T-helper 1 cell treated with Interleukin-12 subunit alpha and Interleukin-12 subunit beta and Interleukin-4 antibody, amounts not matched to agents 30 μg/mL and 1 μg/mL, for 36 hours (primary cell): Measurements from ENCODE around the gene HCN1.
A peak's percentile ranks its signal among the peaks of the same experiment; 100 is the strongest.

Experiments
- H3K27ac Mint-ChIP-seq: one replicate; pipeline ENCODE4 v1.8.0; 2021; ENCODE audit warnings: mild to moderate bottlenecking, mixed read lengths
- H3K27me3 Mint-ChIP-seq: one replicate; pipeline ENCODE4 v1.8.0; 2021; ENCODE audit warnings: low read depth, mixed read lengths
- H3K36me3 Mint-ChIP-seq: one replicate; pipeline ENCODE4 v1.8.0; 2021; ENCODE audit warnings: low read depth, mixed read lengths
- H3K4me1 Mint-ChIP-seq: one replicate; pipeline ENCODE4 v1.8.0; 2021; ENCODE audit warnings: low read depth, mixed read lengths
- H3K4me3 Mint-ChIP-seq: one replicate; pipeline ENCODE4 v1.8.0; 2021; ENCODE audit warnings: mild to moderate bottlenecking, moderate library complexity, mixed read lengths
- H3K9me3 Mint-ChIP-seq: one replicate; pipeline ENCODE4 v1.8.0; 2021; ENCODE audit warnings: mixed read lengths

Gene HCN1

GRCh38 chr5:45696206-45696836 lies at the start of gene HCN1:
TSS of gene HCN1 (minus strand) at chr5:45696380.
- Mint-ChIP-seq H3K4me3 (no peak within 1 kb of the TSS), H3K27me3 (peaks cover 19% of the 10 kb centered on the region), H3K27ac (no peak within 1 kb of the TSS), H3K36me3 (no peaks in the 10 kb centered on the region), H3K9me3 (peaks cover 8% of the 10 kb centered on the region), H3K4me1 (peaks cover 2% of the 10 kb centered on the region)

GRCh38 chr5:45741110-45741509 lies 44.9 kb upstream of the HCN1 start:
- Mint-ChIP-seq H3K4me1 (no peaks in the 10 kb centered on the region), H3K27me3 (no peaks in the 10 kb centered on the region), H3K4me3 (no peak overlapping the region), H3K36me3 (no peaks in the 10 kb centered on the region), H3K9me3 (peaks cover 24% of the 10 kb centered on the region), H3K27ac (no peak overlapping the region)

- Mint-ChIP-seq H3K4me3 (no peak overlapping the region), H3K27me3 (no peaks in the 10 kb centered on the region), H3K9me3 (peaks cover 25% of the 10 kb centered on the region), H3K27ac (no peak overlapping the region), H3K36me3 (no peaks in the 10 kb centered on the region), H3K4me1 (no peaks in the 10 kb centered on the region)
Measured at GRCh38 chr5:45737153-45737552, 41.0 kb upstream of the HCN1 start.

GRCh38 chr5:45725537-45725936 lies 29.4 kb upstream of the HCN1 start:
- Mint-ChIP-seq H3K4me3 (no peak overlapping the region), H3K27me3 (no peaks in the 10 kb centered on the region), H3K36me3 (no peaks in the 10 kb centered on the region), H3K9me3 (peaks cover 37% of the 10 kb centered on the region), H3K27ac (no peak overlapping the region), H3K4me1 (no peaks in the 10 kb centered on the region)

- peaks cover 2% of the 10 kb centered on the region for H3K4me1 Mint-ChIP-seq
- H3K9me3 Mint-ChIP-seq = peaks cover 8% of the 10 kb centered on the region
- no peak overlapping the region for H3K27ac Mint-ChIP-seq
- no peaks in the 10 kb centered on the region for H3K36me3 Mint-ChIP-seq
- peaks cover 19% of the 10 kb centered on the region for H3K27me3 Mint-ChIP-seq
- no peak overlapping the region for H3K4me3 Mint-ChIP-seq
Measured at GRCh38 chr5:45697201-45697600, 1.0 kb upstream of the HCN1 start.

GRCh38 chr5:45695804-45696156 lies 400 bp downstream of the HCN1 start:
- H3K4me1 Mint-ChIP-seq = peaks cover 2% of the 10 kb centered on the region
- no peak overlapping the region for H3K4me3 Mint-ChIP-seq
- H3K27ac Mint-ChIP-seq = no peak overlapping the region
- peaks cover 19% of the 10 kb centered on the region for H3K27me3 Mint-ChIP-seq
- H3K36me3 Mint-ChIP-seq = no peaks in the 10 kb centered on the region
- H3K9me3 Mint-ChIP-seq = peaks cover 8% of the 10 kb centered on the region

GRCh38 chr5:45694971-45695803 lies 993 bp downstream of the HCN1 start:
- H3K27ac Mint-ChIP-seq = no peak overlapping the region
- H3K9me3 Mint-ChIP-seq = peaks cover 8% of the 10 kb centered on the region
- no peaks in the 10 kb centered on the region for H3K36me3 Mint-ChIP-seq
- H3K27me3 Mint-ChIP-seq = peaks cover 19% of the 10 kb centered on the region
- H3K4me3 Mint-ChIP-seq = no peak overlapping the region
- peaks cover 2% of the 10 kb centered on the region for H3K4me1 Mint-ChIP-seq

- peak overlapping the region; percentile 26 for H3K27ac Mint-ChIP-seq
- H3K27me3 Mint-ChIP-seq = peaks cover 19% of the 10 kb centered on the region
- peaks cover 2% of the 10 kb centered on the region for H3K4me1 Mint-ChIP-seq
- H3K36me3 Mint-ChIP-seq = no peaks in the 10 kb centered on the region
- H3K9me3 Mint-ChIP-seq = peaks cover 8% of the 10 kb centered on the region
- peak overlapping the region; percentile 21 for H3K4me3 Mint-ChIP-seq
Measured at GRCh38 chr5:45694255-45694814, 1.8 kb downstream of the HCN1 start.

GRCh38 chr5:45692481-45692880 lies 3.7 kb downstream of the HCN1 start:
- H3K27me3 Mint-ChIP-seq = peaks cover 19% of the 10 kb centered on the region
- peaks cover 5% of the 10 kb centered on the region for H3K9me3 Mint-ChIP-seq
- no peak overlapping the region for H3K27ac Mint-ChIP-seq
- H3K4me3 Mint-ChIP-seq = no peak overlapping the region
- H3K4me1 Mint-ChIP-seq = peaks cover 2% of the 10 kb centered on the region
- no peaks in the 10 kb centered on the region for H3K36me3 Mint-ChIP-seq

- Mint-ChIP-seq H3K4me3 (no peak overlapping the region), H3K9me3 (peaks cover 5% of the 10 kb centered on the region), H3K36me3 (no peaks in the 10 kb centered on the region), H3K27ac (no peak overlapping the region), H3K4me1 (peaks cover 2% of the 10 kb centered on the region), H3K27me3 (peaks cover 13% of the 10 kb centered on the region)
Measured at GRCh38 chr5:45691656-45692055, 4.5 kb downstream of the HCN1 start.

GRCh38 chr5:45687701-45688100 lies 8.5 kb downstream of the HCN1 start:
- H3K36me3 Mint-ChIP-seq = no peaks in the 10 kb centered on the region
- H3K4me1 Mint-ChIP-seq = no peaks in the 10 kb centered on the region
- no peak overlapping the region for H3K27ac Mint-ChIP-seq
- H3K27me3 Mint-ChIP-seq = no peaks in the 10 kb centered on the region
- H3K9me3 Mint-ChIP-seq = no peaks in the 10 kb centered on the region
- H3K4me3 Mint-ChIP-seq = no peak overlapping the region

GRCh38 chr5:45686620-45687019 lies 9.6 kb downstream of the HCN1 start:
- H3K27ac Mint-ChIP-seq = no peak overlapping the region
- no peaks in the 10 kb centered on the region for H3K9me3 Mint-ChIP-seq
- H3K36me3 Mint-ChIP-seq = no peaks in the 10 kb centered on the region
- no peak overlapping the region for H3K4me3 Mint-ChIP-seq
- no peaks in the 10 kb centered on the region for H3K4me1 Mint-ChIP-seq
- H3K27me3 Mint-ChIP-seq = no peaks in the 10 kb centered on the region

- Mint-ChIP-seq H3K27ac (no peak overlapping the region), H3K9me3 (peaks cover 7% of the 10 kb centered on the region), H3K36me3 (no peaks in the 10 kb centered on the region), H3K4me1 (no peaks in the 10 kb centered on the region), H3K27me3 (no peaks in the 10 kb centered on the region), H3K4me3 (no peak overlapping the region)
Measured at GRCh38 chr5:45684118-45684517, 12.1 kb downstream of the HCN1 start.

GRCh38 chr5:45680950-45681349 lies 15.2 kb downstream of the HCN1 start:
- no peaks in the 10 kb centered on the region for H3K4me1 Mint-ChIP-seq
- H3K9me3 Mint-ChIP-seq = peaks cover 10% of the 10 kb centered on the region
- H3K27me3 Mint-ChIP-seq = no peaks in the 10 kb centered on the region
- no peak overlapping the region for H3K27ac Mint-ChIP-seq
- no peaks in the 10 kb centered on the region for H3K36me3 Mint-ChIP-seq
- no peak overlapping the region for H3K4me3 Mint-ChIP-seq

GRCh38 chr5:45677524-45677923 lies 18.7 kb downstream of the HCN1 start:
- Mint-ChIP-seq H3K36me3 (no peaks in the 10 kb centered on the region), H3K9me3 (peaks cover 15% of the 10 kb centered on the region), H3K4me3 (no peak overlapping the region), H3K27ac (no peak overlapping the region), H3K27me3 (no peaks in the 10 kb centered on the region), H3K4me1 (no peaks in the 10 kb centered on the region)
